IMR-90 (cell line): Measurements from ENCODE around the gene CTRB2. TPM values are rescaled to one million over a fixed set of nuclear protein-coding genes. Genes with fewer than 3 reads are reported as not detected.

Experiments
- ATAC-seq: fragments of 200-7000 bp; cut with Tn5 transposase; 2 replicates; pipeline ENCODE4 v1.9.1; 2020; ENCODE audit warnings: low read depth, mild to moderate bottlenecking, moderate library complexity
- BruUV-seq: library from RNA; stranded (reverse); fragments of 400-500 nt; replicated peaks from 2 replicates; lab custom pipeline; 2021; lab: Mats Ljungman, UMichigan
- CTCF ChIA-PET: fragments of 300-600 bp; formaldehyde crosslinking; extraction: SDS; loops from one replicate; lab custom pipeline; 2021; ENCODE audit warnings: antibody characterized with exemption; lab: Yijun Ruan, JAX
- POLR2A ChIA-PET: fragments of 300-600 bp; sonication (Branson Sonifier 250); formaldehyde crosslinking; loops from one replicate; lab custom pipeline; 2022; ENCODE audit warnings: antibody characterized with exemption; ENCODE audit not compliant: unreplicated experiment; lab: Charles Lee
- DNase-seq: peaks from one replicate; pipeline ENCODE4 v3.0.0; 2013
- H2AFZ ChIP-seq: replicated peaks from 2 replicates; pipeline ENCODE3; 2013; ENCODE audit warnings: low read length, mild to moderate bottlenecking; ENCODE audit not compliant: poor library complexity
- H2AK5ac ChIP-seq: 2 replicates; pipeline ENCODE4 v1.6.1; 2013; ENCODE audit warnings: low read depth, low read length, inconsistent platforms
- H2AK9ac ChIP-seq: replicated peaks from 2 replicates; pipeline ENCODE3; 2013; ENCODE audit warnings: mild to moderate bottlenecking, low read depth, low read length, moderate library complexity; ENCODE audit not compliant: poor library complexity
- H2BK120ac ChIP-seq: 2 replicates; pipeline ENCODE4 v1.6.1; 2013; ENCODE audit warnings: low read depth, low read length, inconsistent platforms
- H2BK15ac ChIP-seq: 3 replicates; pipeline ENCODE4 v1.6.1; 2013; ENCODE audit warnings: low read depth, low read length, inconsistent platforms
- H2BK20ac ChIP-seq: 2 replicates; pipeline ENCODE4 v1.6.1; 2013; ENCODE audit warnings: low read depth, mild to moderate bottlenecking, inconsistent platforms, low read length, moderate library complexity
- H2BK5ac ChIP-seq: 2 replicates; pipeline ENCODE4 v1.6.1; 2013; ENCODE audit warnings: mild to moderate bottlenecking, low read depth, low read length, inconsistent platforms; ENCODE audit not compliant: poor library complexity, severe bottlenecking
- H3K14ac ChIP-seq: replicated peaks from 2 replicates; pipeline ENCODE4 v1.6.1; 2013; ENCODE audit warnings: low read depth, low read length, inconsistent platforms
- H3K18ac ChIP-seq: 2 replicates; pipeline ENCODE4 v1.6.1; 2013; ENCODE audit warnings: low read depth, low read length, control low read depth
- H3K23ac ChIP-seq: 2 replicates; pipeline ENCODE4 v1.6.1; 2013; ENCODE audit warnings: low read depth, low read length, inconsistent platforms
- H3K27ac ChIP-seq: 2 replicates; pipeline ENCODE4 v1.5.1; 2013; ENCODE audit warnings: mild to moderate bottlenecking, control low read depth, low read length; ENCODE audit not compliant: insufficient read depth
- H3K27me3 ChIP-seq: 2 replicates; pipeline ENCODE4 v1.6.1; 2013; ENCODE audit warnings: low read length; ENCODE audit not compliant: control insufficient read depth, insufficient read depth
- H3K36me3 ChIP-seq: 2 replicates; pipeline ENCODE4 v1.6.1; 2013; ENCODE audit warnings: low read length, mixed read lengths; ENCODE audit not compliant: control insufficient read depth, insufficient read depth
- H3K4ac ChIP-seq: 2 replicates; pipeline ENCODE4 v1.6.1; 2013; ENCODE audit warnings: low read depth, low read length, inconsistent platforms
- H3K4me1 ChIP-seq: 2 replicates; pipeline ENCODE4 v1.6.1; 2013; ENCODE audit warnings: low read length, mixed read lengths; ENCODE audit not compliant: control insufficient read depth, insufficient read depth
- H3K4me2 ChIP-seq: 2 replicates; pipeline ENCODE4 v1.6.1; 2013; ENCODE audit warnings: low read depth, mild to moderate bottlenecking, control low read depth, low read length, moderate library complexity
- H3K4me3 ChIP-seq: 2 replicates; pipeline ENCODE4 v1.5.1; 2013; ENCODE audit warnings: low read depth, mild to moderate bottlenecking, control low read depth, low read length, moderate library complexity; ENCODE audit not compliant: insufficient read depth
- H3K56ac ChIP-seq: 2 replicates; pipeline ENCODE4 v1.6.1; 2013; ENCODE audit warnings: low read length, inconsistent platforms; ENCODE audit not compliant: insufficient read depth; ENCODE audit errors: extremely low read depth
- H3K79me1 ChIP-seq, 2 experiments: 2 replicates each; pipeline ENCODE4 v1.6.1; 2013; ENCODE audit warnings: low read length in 2 of 2, inconsistent platforms in 1 of 2, low read depth in 1 of 2
- H3K9ac ChIP-seq: 2 replicates; pipeline ENCODE4 v1.6.1; 2013; ENCODE audit warnings: low read depth, low read length, control low read depth
- H3K9me1 ChIP-seq: 2 replicates; pipeline ENCODE4 v1.6.1; 2013; ENCODE audit warnings: low read length, inconsistent platforms; ENCODE audit not compliant: insufficient read depth
- H3K9me3 ChIP-seq: 2 replicates; pipeline ENCODE4 v1.6.1; 2013; ENCODE audit warnings: low read length; ENCODE audit not compliant: control insufficient read depth, insufficient read depth
- H4K20me1 ChIP-seq: 2 replicates; pipeline ENCODE4 v1.6.1; 2013; ENCODE audit warnings: low read length, inconsistent platforms; ENCODE audit not compliant: insufficient read depth
- H4K5ac ChIP-seq: 2 replicates; pipeline ENCODE4 v1.6.1; 2013; ENCODE audit warnings: mild to moderate bottlenecking, low read depth, low read length, control low read depth
- H4K8ac ChIP-seq, 2 experiments: 2 replicates each; pipeline ENCODE4 v1.6.1; 2013; ENCODE audit warnings: low read depth in 2 of 2, low read length in 2 of 2, control low read depth in 1 of 2, inconsistent platforms in 1 of 2
- H4K91ac ChIP-seq: 2 replicates; pipeline ENCODE4 v1.6.1; 2013; ENCODE audit warnings: low read depth, low read length, inconsistent platforms; ENCODE audit not compliant: insufficient read depth
- CHD1 ChIP-seq: IDR thresholded peaks from 2 replicates; pipeline ENCODE4 v1.6.1; 2012; ENCODE audit warnings: low read depth, low read length, improper control_type of control experiment
- MAZ ChIP-seq: IDR thresholded peaks from 2 replicates; pipeline ENCODE4 v1.6.1; 2012; ENCODE audit warnings: low read depth, mild to moderate bottlenecking, low read length, improper control_type of control experiment, moderate library complexity, borderline replicate concordance
- WGBS, 2 experiments: methylation state at CpG; one replicate each; pipeline versions ENCODE4 v1.1.5 to v1.1.7; 2013; ENCODE audit warnings: missing lambda C conversion rate in 2 of 2; ENCODE audit not compliant: insufficient read length in 1 of 2; ENCODE audit errors: extremely low coverage in 2 of 2; 5-methylcytosine and 5-hydroxymethylcytosine counted together
- dilution Hi-C: fragments of 300-500 bp; cut with HindIII; formaldehyde crosslinking; loops from one replicate; pipeline ENCODE4 v1.14.3; 2018; ENCODE audit warnings: low sequenced_read_pairs; ENCODE audit not compliant: unreplicated experiment
- in situ Hi-C: fragments of 300-500 bp; cut with MboI; formaldehyde crosslinking; loops from 3 replicates; pipeline ENCODE4 v1.14.3; 2019; ENCODE audit warnings: low sequenced_read_pairs, inconsistent platforms, mixed read lengths
- intact Hi-C: fragments of 100-400 bp; cut with micrococcal nuclease; formaldehyde crosslinking; loops from 2 replicates; pipeline ENCODE4 v1.10.0; 2022
- polyA plus RNA-seq, 3 experiments: library from polyadenylated mRNA; depleted of rRNA; stranded (reverse); fragments of >200 nt; gene quantifications; 2 replicates each; pipeline ENCODE4 v1.2.3, GENCODE V29; 2012; ENCODE audit warnings: low replicate concordance in 1 of 3
- total RNA-seq: library from RNA; depleted of rRNA; stranded (reverse); fragments of >200 nt; gene quantifications from 2 replicates; pipeline ENCODE4 v1.2.3, GENCODE V29; 2012

Gene CTRB2
- total and polyA plus RNA-seq, 2 of the 4 experiments (the other 2 are of a cell fraction): not detected

- Histone ChIP-seq H3K9me3 (peaks cover 41% of the 10 kb centered on the region), H3K4me2 (no peak overlapping the region), H2BK5ac (no peak overlapping the region), H3K18ac (no peak overlapping the region), H2BK120ac (no peak overlapping the region), H2BK15ac (no peak overlapping the region), H3K27me3 (no peaks in the 10 kb centered on the region), H4K91ac (no peak overlapping the region), H2AFZ (no peak overlapping the region), H3K27ac (no peak overlapping the region), H3K4ac (no peak overlapping the region), H3K9me1 (no peaks in the 10 kb centered on the region), H4K5ac (no peak overlapping the region), H3K4me1 (no peaks in the 10 kb centered on the region), H3K9ac (no peak overlapping the region), H2AK9ac (no peak overlapping the region), H3K79me1 (no peaks in the 10 kb centered on the region), H4K8ac (no peak overlapping the region), H4K20me1 (no peaks in the 10 kb centered on the region), H3K4me3 (no peak overlapping the region), H3K36me3 (no peaks in the 10 kb centered on the region), H2AK5ac (no peak overlapping the region), H2BK20ac (no peak overlapping the region), H3K14ac (no peak overlapping the region), H3K56ac (no peak overlapping the region), H3K23ac (no peak overlapping the region)
- ATAC-seq (no peak), DNase-seq (no peak)
- ChIA-PET POLR2A (no interaction called here), CTCF (no interaction called here)
- BruUV-seq: no TSS peak
- TF ChIP-seq MAZ: no peak
- TF ChIP-seq CHD1: no peak
- in situ Hi-C loops (no loop called here), dilution Hi-C loops (no loop called here), intact Hi-C loops (no loop called here)
- no CpG with 5 or more reads among the region's 2 CpGs for WGBS, 2 experiments
Measured at GRCh38 chr16:75176926-75177325, 30.0 kb downstream of the CTRB2 start.
